CD4-positive, alpha-beta T cell (primary cell): ENCODE measurements around the gene ZWILCH. TPM values are rescaled to one million over a fixed set of nuclear protein-coding genes. Genes with fewer than 3 reads are reported as not detected.
"Not testable (repeated sequence)": the region's sequence is repeated elsewhere in the genome, so short reads cannot be mapped to it uniquely, and the experiment has no call there.

ENCODE experiments used
- ATAC-seq: fragments of 200-7000 bp; cut with Tn5 transposase; one replicate; pipeline ENCODE4 v1.10.0; 2022; ENCODE audit warnings: mild to moderate bottlenecking; ENCODE audit not compliant: poor library complexity
- CTCF ChIA-PET: fragments of 350-600 bp; sonication (Branson Sonifier 250); formaldehyde crosslinking; loops from one replicate; lab custom pipeline; 2021; ENCODE audit warnings: antibody characterized with exemption, inconsistent platforms; lab: Charles Lee
- POLR2A ChIA-PET: fragments of 350-600 bp; sonication (Branson Sonifier 250); formaldehyde crosslinking; loops from one replicate; lab custom pipeline; 2021; ENCODE audit warnings: antibody characterized with exemption, inconsistent platforms; lab: Charles Lee
- DNase-seq, 14 experiments: peaks; one replicate each; pipeline ENCODE4 v3.0.0-alpha.2; 2013 to 2020; ENCODE audit warnings: mixed read lengths in 2 of 14
- H3K27ac ChIP-seq, 2 donors: one replicate each; pipeline versions ENCODE4 v1.5.1 to v1.7.0; 2013; ENCODE audit warnings: low read length in 2 of 2, low read depth in 1 of 2, mild to moderate bottlenecking in 1 of 2
- H3K27me3 ChIP-seq, 2 experiments: 1 replicate in 1 of 2; 2 replicates in 1 of 2; pipeline versions ENCODE4 v1.6.1 to v1.7.0; 2013; ENCODE audit warnings: low read length in 2 of 2, control low read depth in 1 of 2, mild to moderate bottlenecking in 1 of 2, moderate library complexity in 1 of 2; ENCODE audit not compliant: insufficient read depth in 2 of 2, control insufficient read depth in 1 of 2
- H3K36me3 ChIP-seq: one replicate; pipeline ENCODE4 v1.6.1; 2013; ENCODE audit warnings: low read length, control low read depth; ENCODE audit not compliant: insufficient read depth
- H3K4me1 ChIP-seq: one replicate; pipeline ENCODE4 v1.6.1; 2013; ENCODE audit warnings: low read length, control low read depth; ENCODE audit not compliant: insufficient read depth
- H3K4me3 ChIP-seq: one replicate; pipeline ENCODE4 v1.5.1; 2013; ENCODE audit warnings: mild to moderate bottlenecking, low read length, moderate library complexity
- H3K9me3 ChIP-seq, 2 experiments: 1 replicate in 1 of 2; 2 replicates in 1 of 2; pipeline versions ENCODE4 v1.6.1 to v1.7.0; 2013; ENCODE audit warnings: low read length in 2 of 2, mild to moderate bottlenecking in 2 of 2, control low read depth in 1 of 2, moderate library complexity in 1 of 2; ENCODE audit not compliant: control insufficient read depth in 1 of 2, insufficient read depth in 1 of 2
- H3K27ac Mint-ChIP-seq: one replicate; pipeline ENCODE4 v1.8.0; 2020; ENCODE audit warnings: mixed read lengths
- H3K27me3 Mint-ChIP-seq: one replicate; pipeline ENCODE4 v1.8.0; 2021; ENCODE audit warnings: mixed read lengths
- H3K36me3 Mint-ChIP-seq: one replicate; pipeline ENCODE4 v1.8.0; 2021; ENCODE audit warnings: low read depth, mixed read lengths
- H3K4me1 Mint-ChIP-seq: one replicate; pipeline ENCODE4 v1.8.0; 2021; ENCODE audit warnings: low read depth, mixed read lengths
- H3K4me3 Mint-ChIP-seq: one replicate; pipeline ENCODE4 v1.8.0; 2020; ENCODE audit warnings: mild to moderate bottlenecking, mixed read lengths
- H3K9me3 Mint-ChIP-seq: one replicate; pipeline ENCODE4 v1.8.0; 2020; ENCODE audit warnings: mixed read lengths
- intact Hi-C, 2 experiments: fragments of 100-400 bp; cut with DNase I in 1 of 2; cut with micrococcal nuclease in 1 of 2; formaldehyde crosslinking; loops; one replicate each; pipeline versions ENCODE4 v1.15.1 to v1.9.0; 2023 to 2025; cut with DNase I, micrococcal nuclease
- total RNA-seq, 174 experiments: library from RNA in 2 of 174; stranded (reverse) in 2 of 174; gene quantifications; one replicate each; pipeline ENCODE4 v1.2.3 and lab custom pipeline; 2021 to 2026
- TF ChIP-seq, protein P1 (sequence below): fragments of 200-600 bp; IDR thresholded peaks from one replicate; pipeline ENCODE4 v1.8.0; 2022; ENCODE audit warnings: antibody characterized with exemption, mild to moderate bottlenecking

ZWILCH gene
- total RNA-seq, 2 experiments from 2014 or later = 6.8 to 7.2 TPM

DNA sequence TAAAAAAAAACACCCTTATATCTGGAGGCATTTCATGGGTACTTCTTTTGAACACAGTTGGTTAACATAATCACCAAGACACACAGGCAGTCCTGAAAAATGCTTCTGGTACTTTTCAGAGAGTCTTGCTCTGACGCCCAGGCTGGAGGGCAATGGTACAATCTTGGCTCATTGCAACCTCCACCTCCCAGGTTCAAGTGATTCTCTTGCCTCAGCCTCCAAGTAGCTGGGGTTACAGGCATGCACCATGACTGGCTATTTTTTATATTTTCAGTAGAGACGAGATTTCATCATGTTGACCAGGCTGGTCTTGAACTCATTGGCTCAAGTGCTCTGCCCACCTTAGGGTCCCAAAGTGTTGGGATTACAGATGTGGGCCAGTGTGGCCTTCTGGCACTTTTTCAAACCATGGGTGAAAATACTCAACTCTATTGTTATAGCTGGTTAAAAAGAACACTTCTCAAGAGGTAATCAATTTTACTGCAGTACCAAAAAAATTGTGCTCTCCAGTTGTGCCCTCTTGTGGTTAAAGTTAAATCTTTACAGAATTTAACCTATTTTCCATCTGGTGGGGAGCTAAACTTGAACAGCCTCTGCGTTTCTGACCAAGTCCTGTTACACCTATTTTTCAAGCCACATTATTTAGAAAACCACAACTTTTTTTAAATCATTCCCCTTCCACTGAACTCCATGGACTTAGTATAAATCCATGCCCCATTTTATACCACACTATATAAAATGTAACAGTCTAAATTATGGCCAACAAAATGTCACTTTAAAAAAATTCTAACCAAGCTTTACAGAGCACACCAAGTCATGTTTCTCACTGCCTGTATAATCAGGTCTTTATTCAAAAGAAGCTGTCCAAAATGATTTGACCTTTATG, 6.4 kb upstream of the ZWILCH start:
- TF ChIP-seq, protein P1, sequence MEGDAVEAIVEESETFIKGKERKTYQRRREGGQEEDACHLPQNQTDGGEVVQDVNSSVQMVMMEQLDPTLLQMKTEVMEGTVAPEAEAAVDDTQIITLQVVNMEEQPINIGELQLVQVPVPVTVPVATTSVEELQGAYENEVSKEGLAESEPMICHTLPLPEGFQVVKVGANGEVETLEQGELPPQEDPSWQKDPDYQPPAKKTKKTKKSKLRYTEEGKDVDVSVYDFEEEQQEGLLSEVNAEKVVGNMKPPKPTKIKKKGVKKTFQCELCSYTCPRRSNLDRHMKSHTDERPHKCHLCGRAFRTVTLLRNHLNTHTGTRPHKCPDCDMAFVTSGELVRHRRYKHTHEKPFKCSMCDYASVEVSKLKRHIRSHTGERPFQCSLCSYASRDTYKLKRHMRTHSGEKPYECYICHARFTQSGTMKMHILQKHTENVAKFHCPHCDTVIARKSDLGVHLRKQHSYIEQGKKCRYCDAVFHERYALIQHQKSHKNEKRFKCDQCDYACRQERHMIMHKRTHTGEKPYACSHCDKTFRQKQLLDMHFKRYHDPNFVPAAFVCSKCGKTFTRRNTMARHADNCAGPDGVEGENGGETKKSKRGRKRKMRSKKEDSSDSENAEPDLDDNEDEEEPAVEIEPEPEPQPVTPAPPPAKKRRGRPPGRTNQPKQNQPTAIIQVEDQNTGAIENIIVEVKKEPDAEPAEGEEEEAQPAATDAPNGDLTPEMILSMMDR = peak; percentile 41
- POLR2A ChIA-PET = interaction anchor here (0.7 to 4.6 kb wide), 16 partner anchors 11 to 1194 kb away, joined by 3 to 94 read pairs (median 4); partner anchors contain the start of genes INTS14, MAP2K1, RAB11A and RNU5B-1
- Histone ChIP-seq H3K27me3 (no peaks in the 10 kb centered on the region), H3K4me3 (no peak overlapping the region), H3K4me1 (peaks cover 43% of the 10 kb centered on the region), H3K27ac (peak overlapping the region; percentile 8 to 93), H3K9me3 (no peaks in the 10 kb centered on the region), H3K36me3 (peaks cover 82% of the 10 kb centered on the region)
- H3K27ac Mint-ChIP-seq = peak overlapping the region; percentile 99
- intact Hi-C loops = loop anchor here (1.0 to 5.0 kb wide), 3 partner anchors 142 to 251 kb away; partner anchors contain the start of genes MEGF11 (in 1 of the 2) and TIPIN (in 1 of the 2)
- H3K4me1 Mint-ChIP-seq = peaks cover 75% of the 10 kb centered on the region
- H3K27me3 Mint-ChIP-seq = no peaks in the 10 kb centered on the region
- DNase-seq (peak in 3 of 14 experiments; percentile 65 to 69 (median 68)), ATAC-seq (no peak)
- peaks cover 83% of the 10 kb centered on the region for H3K36me3 Mint-ChIP-seq
- H3K9me3 Mint-ChIP-seq = no peaks in the 10 kb centered on the region
- CTCF ChIA-PET = interaction anchor here (0.6 to 4.4 kb wide), 22 partner anchors 9 to 968 kb away, joined by 3 to 107 read pairs (median 6); partner anchors contain the start of genes DIS3L, HACD3, INTS14 and MAP2K1
- H3K4me3 Mint-ChIP-seq = peak overlapping the region; percentile 99

DNA sequence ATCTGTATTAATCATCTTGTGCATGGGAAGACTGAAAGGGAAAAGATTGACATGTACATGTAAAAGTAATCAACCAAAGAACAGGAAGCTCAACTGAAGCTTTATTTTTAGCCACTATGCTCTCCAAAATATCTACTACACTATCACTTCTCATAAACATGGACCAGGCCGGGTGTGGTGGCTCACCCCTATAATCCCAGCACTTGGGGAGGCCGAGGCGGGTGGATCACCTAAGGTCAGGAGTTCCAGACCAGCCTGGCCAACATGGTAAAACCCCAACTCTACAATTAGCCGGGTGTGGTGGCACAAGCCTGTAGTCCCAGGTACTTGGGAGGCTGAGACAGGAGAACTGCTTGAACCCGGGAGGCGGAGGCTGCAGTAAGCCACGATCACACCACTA, 4.8 kb upstream of the ZWILCH start:
- not testable (repeated sequence) for DNase-seq, H3K9me3 ChIP-seq, H3K27ac ChIP-seq, ATAC-seq, H3K27me3 ChIP-seq, H3K4me3 ChIP-seq, H3K9me3 Mint-ChIP-seq, H3K27me3 Mint-ChIP-seq
- H3K36me3 Mint-ChIP-seq = peaks cover 87% of the 10 kb centered on the region
- H3K4me1 Mint-ChIP-seq = peaks cover 79% of the 10 kb centered on the region
- ChIA-PET POLR2A (interaction anchor here (4.6 kb wide), 1 partner anchor 113 kb away, joined by 94 read pairs; the partner anchor contains the start of gene MAP2K1), CTCF (interaction anchor here (0.5 to 4.4 kb wide), 2 partner anchors 9 to 113 kb away, joined by 3 to 107 read pairs; partner anchors contain the start of gene MAP2K1)
- intact Hi-C loops = loop anchor here in 1 of 2 experiments (5.0 to 10.0 kb wide), 5 partner anchors 204 to 1727 kb away; partner anchors contain the start of genes CLN6 and SMAD6
- Histone ChIP-seq H3K4me1 (peaks cover 47% of the 10 kb centered on the region), H3K36me3 (peaks cover 65% of the 10 kb centered on the region)
- H3K4me3 Mint-ChIP-seq = peak overlapping the region; percentile 66
- H3K27ac Mint-ChIP-seq = peak overlapping the region; percentile 99

DNA sequence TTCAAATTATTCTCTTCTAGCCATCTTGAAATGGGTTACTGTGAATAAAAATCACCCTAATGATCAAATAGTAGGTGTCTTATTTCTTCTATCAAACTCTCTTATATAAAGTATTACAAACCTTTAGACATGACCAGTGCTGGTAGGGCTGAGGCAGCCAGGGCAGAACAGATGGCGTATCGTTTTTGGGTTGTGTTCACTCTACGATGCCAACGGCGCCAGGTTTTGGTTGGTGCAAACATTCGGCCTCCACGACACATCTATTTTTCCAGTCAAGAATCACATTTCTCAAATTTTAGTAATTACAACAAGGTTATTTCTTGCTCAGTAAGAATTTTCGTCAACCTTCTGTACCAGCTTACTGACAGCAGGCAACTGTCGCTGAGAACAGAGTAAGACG, 2.6 kb upstream of the ZWILCH start:
- TF ChIP-seq, protein P1 = no peak
- H3K9me3 ChIP-seq = no peaks in the 10 kb centered on the region
- Mint-ChIP-seq H3K36me3 (peaks cover 79% of the 10 kb centered on the region), H3K4me3 (peak overlapping the region; percentile 100), H3K9me3 (no peaks in the 10 kb centered on the region), H3K4me1 (peaks cover 69% of the 10 kb centered on the region), H3K27me3 (no peaks in the 10 kb centered on the region), H3K27ac (peak overlapping the region; percentile 93)
- ChIA-PET POLR2A (no interaction called here), CTCF (interaction anchor here (2.0 kb wide), 1 partner anchor 116 kb away, joined by 7 read pairs; no protein-coding TSS in a partner anchor)
- peaks cover 58% of the 10 kb centered on the region for H3K36me3 ChIP-seq
- peaks cover 35% of the 10 kb centered on the region for H3K4me1 ChIP-seq
- peak overlapping the region in 1 of 2 donors; percentile 23 for H3K27ac ChIP-seq
- DNase-seq = no peak
- intact Hi-C loops = loop anchor here in 1 of 2 experiments (5.0 to 10.0 kb wide), 5 partner anchors 202 to 1725 kb away; partner anchors contain the start of genes CLN6 and SMAD6
- H3K4me3 ChIP-seq = peak overlapping the region; percentile 95
- ATAC-seq = no peak
- H3K27me3 ChIP-seq = no peaks in the 10 kb centered on the region

DNA sequence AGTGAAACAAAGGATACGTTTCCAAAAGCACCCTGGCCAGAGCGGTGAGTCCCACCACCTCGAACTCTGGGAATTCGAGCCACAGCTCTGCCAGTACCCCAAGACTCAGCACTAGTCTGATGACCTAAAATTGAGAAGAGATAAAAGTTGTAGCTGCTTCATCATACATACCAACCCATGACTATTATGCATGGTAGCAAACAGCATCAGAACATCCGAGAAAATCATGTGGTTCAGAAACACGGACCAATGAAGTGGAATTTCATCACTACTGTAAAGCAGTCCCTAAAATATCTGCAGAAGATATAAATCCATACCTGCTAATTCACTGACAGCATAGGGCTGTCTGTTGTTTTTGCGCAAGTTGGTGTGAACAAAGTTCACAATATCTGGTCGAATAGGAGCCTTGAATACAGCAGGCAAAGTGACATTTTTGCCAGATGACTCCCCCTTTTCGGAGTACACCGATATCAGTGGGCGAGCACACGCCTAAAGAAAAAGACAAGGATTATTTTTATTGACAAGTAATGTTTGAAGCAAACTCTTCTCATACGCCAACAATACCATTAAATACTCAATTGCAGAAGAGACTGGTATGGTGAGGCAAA, 2.0 kb upstream of the ZWILCH start:
- peak overlapping the region; percentile 100 for H3K4me3 Mint-ChIP-seq
- Histone ChIP-seq H3K36me3 (peaks cover 54% of the 10 kb centered on the region), H3K4me1 (peaks cover 30% of the 10 kb centered on the region), H3K27ac (peak overlapping the region in 1 of 2 donors; percentile 95), H3K4me3 (peak overlapping the region; percentile 95)
- ChIA-PET POLR2A (interaction anchor here (0.9 to 1.3 kb wide), 3 partner anchors 30 to 211 kb away, joined by 4 to 5 read pairs (median 4); partner anchors contain the start of gene MAP2K1), CTCF (interaction anchor here (2.0 kb wide), 1 partner anchor 117 kb away, joined by 7 read pairs; no protein-coding TSS in a partner anchor)
- DNase-seq, H3K9me3 ChIP-seq, H3K9me3 Mint-ChIP-seq, ATAC-seq, H3K27me3 Mint-ChIP-seq, H3K27me3 ChIP-seq: not testable (repeated sequence)
- peaks cover 73% of the 10 kb centered on the region for H3K36me3 Mint-ChIP-seq
- H3K4me1 Mint-ChIP-seq = peaks cover 62% of the 10 kb centered on the region
- peak overlapping the region; percentile 93 for H3K27ac Mint-ChIP-seq
- intact Hi-C loops = loop anchor here in 1 of 2 experiments (5.0 to 10.0 kb wide), 5 partner anchors 202 to 1724 kb away; partner anchors contain the start of genes CLN6 and SMAD6
